HG02588 (cell line): ENCODE results near the gene CTSL.

Experiments
- ATAC-seq: cut with Tn5 transposase; IDR thresholded peaks from one replicate; pipeline ENCODE4 v1.9.1; 2021; ENCODE audit warnings: mild to moderate bottlenecking, moderate library complexity; ENCODE audit not compliant: unreplicated experiment

The CTSL gene

GRCh38 chr9:87699835-87700234, 26.1 kb upstream of the CTSL start:
- ATAC-seq, result no peak

GRCh38 chr9:87701491-87701890, 24.4 kb upstream of the CTSL start:
- no peak for ATAC-seq

GRCh38 chr9:87701931-87702421, 23.9 kb upstream of the CTSL start:
- ATAC-seq, result no peak

GRCh38 chr9:87702921-87703320, 23.0 kb upstream of the CTSL start:
- no peak for ATAC-seq

GRCh38 chr9:87703636-87704276, 22.2 kb upstream of the CTSL start:
- no peak for ATAC-seq

- ATAC-seq, result no peak
Measured at GRCh38 chr9:87704342-87704741, 21.6 kb upstream of the CTSL start.

- ATAC-seq, result no peak
Measured at GRCh38 chr9:87706066-87706739, 19.7 kb upstream of the CTSL start.

- no peak for ATAC-seq
Measured at GRCh38 chr9:87707805-87708506, 18.0 kb upstream of the CTSL start.

GRCh38 chr9:87708546-87708945, 17.4 kb upstream of the CTSL start:
- ATAC-seq, result no peak

- ATAC-seq, result no peak
Measured at GRCh38 chr9:87708986-87709728, 16.8 kb upstream of the CTSL start.

- no peak for ATAC-seq
Measured at GRCh38 chr9:87710443-87710842, 15.5 kb upstream of the CTSL start.

GRCh38 chr9:87711857-87712800, 13.8 kb upstream of the CTSL start:
- ATAC-seq, result no peak

GRCh38 chr9:87712801-87713277, 13.1 kb upstream of the CTSL start:
- no peak for ATAC-seq

GRCh38 chr9:87713278-87713987, 12.5 kb upstream of the CTSL start:
- no peak for ATAC-seq

GRCh38 chr9:87713988-87714330, 12.0 kb upstream of the CTSL start:
- no peak for ATAC-seq

GRCh38 chr9:87714819-87715218, 11.1 kb upstream of the CTSL start:
- no peak for ATAC-seq

- no peak for ATAC-seq
Measured at GRCh38 chr9:87716141-87716540, 9.8 kb upstream of the CTSL start.

- no peak for ATAC-seq
Measured at GRCh38 chr9:87717456-87717855, 8.5 kb upstream of the CTSL start.

- no peak for ATAC-seq
Measured at GRCh38 chr9:87718231-87718630, 7.7 kb upstream of the CTSL start.
